Measurements from ENCODE around the gene LBR. TPM values are rescaled to one million over a fixed set of nuclear protein-coding genes. Genes with fewer than 3 reads are reported as not detected.

Gene LBR
- total RNA-seq, 4 donors from 2014 or later: 18.5 to 57.2 (median 29.8) TPM

DNA sequence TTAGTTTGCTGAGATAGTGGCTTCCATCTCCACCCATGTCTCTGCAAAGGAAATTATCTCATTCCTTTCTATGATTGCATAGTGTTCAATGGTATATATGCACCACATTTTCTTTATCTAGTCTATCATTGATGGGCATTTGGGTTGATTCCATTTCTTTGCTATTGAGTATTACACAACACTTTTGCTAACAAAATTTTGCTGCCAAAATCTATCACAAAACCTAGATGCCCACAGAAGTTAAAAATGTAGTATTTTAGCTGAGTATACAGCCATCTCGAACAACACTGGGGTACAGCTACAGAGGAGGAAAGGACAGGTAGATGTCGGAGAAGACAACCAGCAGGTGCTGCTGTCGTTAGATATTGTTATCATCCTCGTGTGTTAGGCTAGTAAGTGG is 67.7 kb downstream of the LBR start:
- Histone ChIP-seq H3K36me3 (no peaks in the 10 kb centered on the region), H3K27me3 (no peaks in the 10 kb centered on the region), H3K4me3 (no peak overlapping the region), H3K4me1 (no peaks in the 10 kb centered on the region), H3K27ac (no peak overlapping the region), H3K9me3 (no peaks in the 10 kb centered on the region)
- DNase-seq (ENCODE audit: low spot score in 2 of 2): no peak
- WGBS: 89% methylated on average over 4 of the region's 4 CpGs
- TF ChIP-seq POLR2AphosphoS5 (IDR thresholded peaks at IDR 0.05) (no peak), POLR2A (IDR thresholded peaks at IDR 0.05) (no peak), EP300 (IDR thresholded peaks at IDR 0.05) (no peak)
- TF ChIP-seq, protein P1, sequence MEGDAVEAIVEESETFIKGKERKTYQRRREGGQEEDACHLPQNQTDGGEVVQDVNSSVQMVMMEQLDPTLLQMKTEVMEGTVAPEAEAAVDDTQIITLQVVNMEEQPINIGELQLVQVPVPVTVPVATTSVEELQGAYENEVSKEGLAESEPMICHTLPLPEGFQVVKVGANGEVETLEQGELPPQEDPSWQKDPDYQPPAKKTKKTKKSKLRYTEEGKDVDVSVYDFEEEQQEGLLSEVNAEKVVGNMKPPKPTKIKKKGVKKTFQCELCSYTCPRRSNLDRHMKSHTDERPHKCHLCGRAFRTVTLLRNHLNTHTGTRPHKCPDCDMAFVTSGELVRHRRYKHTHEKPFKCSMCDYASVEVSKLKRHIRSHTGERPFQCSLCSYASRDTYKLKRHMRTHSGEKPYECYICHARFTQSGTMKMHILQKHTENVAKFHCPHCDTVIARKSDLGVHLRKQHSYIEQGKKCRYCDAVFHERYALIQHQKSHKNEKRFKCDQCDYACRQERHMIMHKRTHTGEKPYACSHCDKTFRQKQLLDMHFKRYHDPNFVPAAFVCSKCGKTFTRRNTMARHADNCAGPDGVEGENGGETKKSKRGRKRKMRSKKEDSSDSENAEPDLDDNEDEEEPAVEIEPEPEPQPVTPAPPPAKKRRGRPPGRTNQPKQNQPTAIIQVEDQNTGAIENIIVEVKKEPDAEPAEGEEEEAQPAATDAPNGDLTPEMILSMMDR (IDR thresholded peaks at IDR 0.05): no peak

DNA sequence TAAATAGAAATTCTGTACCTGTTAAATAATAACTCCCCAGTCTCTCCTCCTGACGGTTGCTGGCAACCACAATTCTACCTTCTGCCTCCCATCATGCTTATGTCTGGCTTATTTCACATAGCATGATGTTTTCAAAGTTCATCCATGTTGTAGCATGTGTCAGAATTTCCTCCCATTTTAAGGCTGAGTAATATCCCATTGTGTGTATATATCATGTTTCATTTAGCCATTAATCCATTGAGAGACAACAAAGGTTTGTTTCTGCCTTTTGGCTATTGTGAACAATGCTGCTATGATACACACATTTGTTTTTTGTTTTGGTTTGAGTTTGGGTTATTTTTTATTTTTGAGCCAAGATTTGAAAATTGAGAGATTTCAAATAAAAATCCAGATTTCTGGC is 72.0 kb downstream of the LBR start:
- Histone ChIP-seq H3K36me3 (no peaks in the 10 kb centered on the region), H3K4me3 (no peak overlapping the region), H3K9me3 (no peaks in the 10 kb centered on the region), H3K4me1 (no peaks in the 10 kb centered on the region), H3K27ac (no peak overlapping the region), H3K27me3 (no peaks in the 10 kb centered on the region)
- TF ChIP-seq, protein P1 (IDR thresholded peaks at IDR 0.05): no peak
- no peak for TF ChIP-seq POLR2A (IDR thresholded peaks at IDR 0.05)
- TF ChIP-seq EP300 (IDR thresholded peaks at IDR 0.05): no peak
- no peak for DNase-seq (ENCODE audit: low spot score in 2 of 2)
- WGBS: 96% methylated on average over 1 of the region's 1 CpG

DNA sequence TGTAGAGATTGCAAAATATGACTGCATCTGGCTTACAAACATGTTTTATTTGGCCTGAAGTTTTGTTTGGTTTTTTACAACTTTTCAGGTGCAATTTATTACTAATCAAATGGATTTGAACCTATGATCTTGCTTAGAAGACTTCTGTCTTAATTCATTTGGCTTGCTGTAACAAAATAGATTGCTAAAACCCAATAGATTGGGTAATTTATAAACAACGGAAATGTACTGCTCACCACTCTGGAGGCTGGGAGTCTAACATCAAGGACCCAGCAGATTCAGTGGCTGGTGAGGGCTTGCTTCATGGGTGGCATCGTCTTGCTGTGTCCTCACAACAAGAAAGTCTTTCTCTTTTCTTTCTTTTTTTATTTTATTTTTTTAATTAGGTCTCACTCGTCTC is 72.9 kb downstream of the LBR start:
- WGBS: 85% methylated on average over 3 of the region's 3 CpGs
- TF ChIP-seq EP300 (IDR thresholded peaks at IDR 0.05) (no peak), POLR2A (IDR thresholded peaks at IDR 0.05) (no peak), POLR2AphosphoS5 (IDR thresholded peaks at IDR 0.05) (no peak)
- TF ChIP-seq, protein P1 (IDR thresholded peaks at IDR 0.05): no peak
- H3K27me3 ChIP-seq: no peaks in the 10 kb centered on the region
- H3K36me3 ChIP-seq: no peaks in the 10 kb centered on the region
- no peak for DNase-seq (ENCODE audit: low spot score in 2 of 2)
- H3K4me3 ChIP-seq: no peak overlapping the region
- H3K9me3 ChIP-seq: no peaks in the 10 kb centered on the region
- H3K27ac ChIP-seq: no peak overlapping the region
- no peaks in the 10 kb centered on the region for H3K4me1 ChIP-seq

Other genes starting within 250 kb of the LBR start
- 10 to 100 TPM; 33.5 to 44.6 (median 41.8) TPM for gene ENAH, start 225.1 kb upstream of the LBR start, total RNA-seq

Measured in suprapubic skin (tissue), 4 donors.